Fibroblast of the aortic adventitia (primary cell): ENCODE measurements around the gene B4GALT5. TPM values are rescaled to one million over a fixed set of nuclear protein-coding genes. Genes with fewer than 3 reads are reported as not detected.
"Not testable (repeated sequence)": the region's sequence is repeated elsewhere in the genome, so short reads cannot be mapped to it uniquely, and the experiment has no call there.

ENCODE experiments used
- DNase-seq: peaks from one replicate; pipeline ENCODE4 v3.0.0-alpha.2; 2010; ENCODE audit warnings: low read depth
- H3K4me3 ChIP-seq: 2 replicates; pipeline ENCODE4 v1.5.1; 2011; ENCODE audit warnings: low read depth, mild to moderate bottlenecking, control low read depth, low read length, moderate library complexity
- total RNA-seq: library from RNA; depleted of rRNA; stranded (reverse); fragments of >200 nt; gene quantifications from 2 replicates; pipeline ENCODE4 v1.2.3, GENCODE V29; 2012; ENCODE audit warnings: low replicate concordance
- TF ChIP-seq, protein P1 (sequence below): IDR thresholded peaks from 2 replicates; pipeline ENCODE4 v1.5.1; 2011; ENCODE audit warnings: mild to moderate bottlenecking, low read length, control low read depth, inconsistent platforms; ENCODE audit not compliant: insufficient read depth

B4GALT5 gene, protein sequence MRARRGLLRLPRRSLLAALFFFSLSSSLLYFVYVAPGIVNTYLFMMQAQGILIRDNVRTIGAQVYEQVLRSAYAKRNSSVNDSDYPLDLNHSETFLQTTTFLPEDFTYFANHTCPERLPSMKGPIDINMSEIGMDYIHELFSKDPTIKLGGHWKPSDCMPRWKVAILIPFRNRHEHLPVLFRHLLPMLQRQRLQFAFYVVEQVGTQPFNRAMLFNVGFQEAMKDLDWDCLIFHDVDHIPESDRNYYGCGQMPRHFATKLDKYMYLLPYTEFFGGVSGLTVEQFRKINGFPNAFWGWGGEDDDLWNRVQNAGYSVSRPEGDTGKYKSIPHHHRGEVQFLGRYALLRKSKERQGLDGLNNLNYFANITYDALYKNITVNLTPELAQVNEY
- 23.4 and 33.0 TPM in 2 replicates for total RNA-seq

DNA sequence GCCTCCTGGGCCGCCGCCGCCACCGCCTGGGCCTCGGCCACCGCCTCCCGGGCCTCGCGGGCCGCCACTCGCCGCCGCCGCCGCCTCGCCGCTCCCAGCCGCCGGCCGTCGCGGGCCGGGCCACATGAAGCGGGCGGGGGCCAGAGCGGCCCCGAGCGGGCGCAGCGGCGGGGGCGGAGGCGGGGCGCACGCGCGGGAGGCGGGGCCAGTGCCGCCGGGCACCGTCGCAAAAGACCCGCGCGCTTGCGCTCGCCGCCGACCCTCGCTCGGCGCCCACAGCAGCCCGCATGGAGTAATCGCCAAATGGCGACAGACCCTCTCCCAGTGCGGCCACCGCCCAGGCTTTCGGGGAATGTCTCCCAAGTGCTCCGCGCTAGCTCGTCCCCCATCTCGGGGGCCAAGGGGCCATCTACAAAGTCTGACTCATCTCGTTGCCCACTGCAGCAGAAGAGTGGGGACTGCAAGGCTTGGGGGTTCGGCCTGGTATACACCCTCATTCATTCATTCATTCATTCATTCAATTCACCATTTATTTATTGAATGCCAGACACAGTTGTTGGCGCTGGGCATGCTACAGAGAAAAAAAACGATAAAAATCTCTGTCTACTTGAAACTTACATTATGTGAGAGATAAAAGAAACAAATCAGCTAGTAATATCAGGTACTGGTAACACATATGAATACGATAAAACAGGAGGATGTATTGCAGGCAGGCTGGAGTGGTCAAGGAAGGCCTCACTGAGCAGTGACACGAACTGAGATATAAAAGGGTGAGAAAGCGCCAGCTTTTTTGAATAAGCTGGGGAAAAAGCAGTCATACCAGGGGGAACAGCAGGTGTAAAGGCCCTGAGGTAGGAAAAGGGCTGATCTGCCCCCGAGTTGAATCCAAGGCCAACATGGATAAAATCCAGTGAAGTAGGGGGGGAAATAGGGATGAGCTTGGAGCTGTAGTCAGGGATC is at the start of gene B4GALT5:
B4GALT5 (minus strand) TSS at position 126 of the 960 bp plus-strand sequence. CDS start 188 bp downstream, outside the sequence.
- H3K4me3 ChIP-seq, result peak within 1 kb of the TSS; percentile 84
- TF ChIP-seq, protein P1, sequence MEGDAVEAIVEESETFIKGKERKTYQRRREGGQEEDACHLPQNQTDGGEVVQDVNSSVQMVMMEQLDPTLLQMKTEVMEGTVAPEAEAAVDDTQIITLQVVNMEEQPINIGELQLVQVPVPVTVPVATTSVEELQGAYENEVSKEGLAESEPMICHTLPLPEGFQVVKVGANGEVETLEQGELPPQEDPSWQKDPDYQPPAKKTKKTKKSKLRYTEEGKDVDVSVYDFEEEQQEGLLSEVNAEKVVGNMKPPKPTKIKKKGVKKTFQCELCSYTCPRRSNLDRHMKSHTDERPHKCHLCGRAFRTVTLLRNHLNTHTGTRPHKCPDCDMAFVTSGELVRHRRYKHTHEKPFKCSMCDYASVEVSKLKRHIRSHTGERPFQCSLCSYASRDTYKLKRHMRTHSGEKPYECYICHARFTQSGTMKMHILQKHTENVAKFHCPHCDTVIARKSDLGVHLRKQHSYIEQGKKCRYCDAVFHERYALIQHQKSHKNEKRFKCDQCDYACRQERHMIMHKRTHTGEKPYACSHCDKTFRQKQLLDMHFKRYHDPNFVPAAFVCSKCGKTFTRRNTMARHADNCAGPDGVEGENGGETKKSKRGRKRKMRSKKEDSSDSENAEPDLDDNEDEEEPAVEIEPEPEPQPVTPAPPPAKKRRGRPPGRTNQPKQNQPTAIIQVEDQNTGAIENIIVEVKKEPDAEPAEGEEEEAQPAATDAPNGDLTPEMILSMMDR, result no peak
- DNase-seq, result peak; percentile 75

DNA sequence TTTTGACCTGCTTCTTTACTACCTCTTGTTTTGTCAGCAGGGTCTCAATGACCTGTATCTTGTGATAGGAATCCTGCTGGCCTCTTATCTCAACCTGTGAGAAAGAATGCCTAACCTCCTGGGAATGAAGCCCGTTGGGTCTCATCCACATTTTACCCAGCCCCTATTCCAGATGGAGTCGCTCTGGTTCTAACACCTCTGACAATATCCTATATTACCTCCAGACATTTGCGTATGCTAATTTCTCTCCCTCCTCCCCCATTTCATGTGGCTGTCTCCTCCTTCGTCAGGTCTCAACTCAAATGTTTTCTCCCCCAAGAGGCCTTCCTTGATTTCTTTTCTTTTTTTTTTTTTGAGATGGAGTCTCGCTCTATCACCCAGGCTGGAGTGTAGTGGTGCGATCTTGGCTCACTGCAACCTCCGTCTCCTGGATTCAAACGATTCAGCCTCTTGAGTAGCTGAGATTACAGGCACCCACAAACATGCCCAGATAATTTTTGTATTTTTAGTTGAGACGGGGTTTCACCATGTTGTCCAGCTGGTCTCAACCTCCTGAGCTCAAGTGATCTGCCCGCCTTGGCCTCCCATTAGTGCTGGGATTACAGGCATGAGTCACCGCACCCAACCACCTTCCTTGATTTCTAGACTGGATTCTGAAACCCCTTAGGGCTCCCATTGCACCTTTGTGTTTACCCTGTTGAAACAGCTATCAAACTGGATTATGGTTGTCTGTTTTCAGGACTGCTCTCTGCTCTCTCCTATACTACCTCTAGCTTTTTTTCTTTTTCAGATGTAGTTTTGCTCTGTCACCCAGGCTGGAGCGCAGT is 49.5 kb upstream of the B4GALT5 start:
- DNase-seq, result no peak
- TF ChIP-seq, protein P1, result no peak
- H3K4me3 ChIP-seq, result no peak overlapping the region

DNA sequence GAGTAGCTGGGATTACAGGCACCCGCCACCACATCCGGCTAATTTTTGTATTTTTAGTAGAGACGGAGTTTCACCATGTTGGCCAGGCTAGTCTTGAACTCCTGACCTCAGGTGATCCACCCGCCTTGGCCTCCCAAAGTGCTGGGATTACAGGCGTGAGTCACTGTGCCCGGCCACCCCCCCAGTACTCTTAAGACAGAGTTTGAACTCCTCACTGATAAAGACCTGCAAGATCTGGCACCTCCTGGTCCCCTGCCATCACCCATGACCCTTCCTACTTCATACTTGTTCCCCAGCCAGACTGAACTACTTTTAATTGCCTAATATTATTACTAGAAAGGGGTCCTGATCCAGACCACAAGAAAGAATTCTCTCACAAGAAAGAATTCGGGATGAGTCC is 48.2 kb upstream of the B4GALT5 start:
- DNase-seq, result peak; percentile 69
- not testable (repeated sequence) for H3K4me3 ChIP-seq

DNA sequence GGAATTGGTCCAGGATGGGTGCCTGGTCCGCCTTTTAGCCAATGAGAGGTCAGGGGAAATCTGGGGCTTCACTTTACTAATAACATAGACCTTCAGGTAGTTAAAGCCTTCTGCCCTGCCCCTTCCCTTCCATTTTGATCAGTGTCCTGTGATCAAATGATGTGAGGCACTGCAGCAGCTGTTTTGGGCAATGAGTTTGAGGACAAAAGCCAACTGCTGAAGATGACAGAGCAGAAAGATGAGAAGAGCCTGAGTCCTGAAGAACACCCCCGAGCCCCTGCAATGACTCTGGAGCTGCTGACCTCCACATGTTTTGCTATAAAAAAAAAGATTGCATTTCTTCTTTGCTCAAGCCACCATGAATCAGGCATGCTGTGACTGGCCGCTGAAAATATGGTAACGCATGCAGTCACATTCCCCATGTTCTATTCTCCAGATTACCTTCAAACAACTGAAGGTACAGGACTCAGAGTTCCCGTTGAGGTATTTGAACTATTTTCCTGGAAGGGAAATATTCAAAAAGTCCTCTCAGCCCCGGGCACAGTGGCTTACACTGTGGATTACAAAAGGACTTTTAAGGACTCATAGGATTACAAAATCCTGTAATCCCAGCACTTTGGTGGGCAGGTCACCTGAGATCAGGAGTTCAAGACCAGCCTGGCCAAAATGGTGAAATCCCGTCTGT is 45.7 kb upstream of the B4GALT5 start:
- TF ChIP-seq, protein P1, result no peak
- H3K4me3 ChIP-seq, result no peak overlapping the region
- DNase-seq, result no peak

DNA sequence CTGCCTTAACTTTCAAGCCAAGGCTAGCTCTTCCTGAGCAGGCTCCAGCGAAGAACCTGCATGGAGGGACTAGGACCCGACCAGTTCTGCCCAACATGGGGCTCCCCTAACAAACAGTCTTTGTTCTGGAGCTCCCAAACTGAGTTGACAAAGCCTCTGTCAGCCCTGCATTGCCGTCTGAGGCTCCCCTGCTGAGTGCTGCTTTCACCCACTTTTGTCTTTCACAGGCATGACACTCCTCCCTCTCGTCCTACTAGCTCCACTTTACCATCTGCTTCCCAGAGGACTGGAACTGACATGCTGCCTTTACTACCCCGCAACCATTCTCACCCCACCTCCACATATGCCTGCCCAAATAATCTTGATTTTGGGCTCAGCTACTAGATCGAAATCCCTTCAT is 45.1 kb upstream of the B4GALT5 start:
- H3K4me3 ChIP-seq, result no peak overlapping the region
- DNase-seq, result no peak
- TF ChIP-seq, protein P1, result no peak

DNA sequence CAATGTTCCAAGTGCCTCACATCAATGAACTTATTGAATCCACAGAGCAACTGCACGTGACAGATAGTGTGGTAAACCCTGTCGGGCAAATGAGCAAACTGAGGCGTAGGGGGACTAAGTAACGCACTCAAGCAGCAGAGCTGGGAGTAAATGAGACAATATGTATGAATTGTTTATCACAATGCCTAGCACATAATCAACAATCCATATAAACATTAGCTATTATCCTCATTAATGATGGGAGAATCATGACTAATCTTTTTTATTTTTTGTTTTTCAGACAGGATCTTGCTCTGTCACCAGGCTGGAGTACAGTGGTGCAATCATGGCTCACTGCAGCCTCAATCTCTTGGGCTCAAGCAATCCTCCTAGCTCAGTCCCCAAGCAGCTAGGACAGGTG is 43.9 kb upstream of the B4GALT5 start:
- no peak overlapping the region for H3K4me3 ChIP-seq
- no peak for DNase-seq
- TF ChIP-seq, protein P1, result no peak
